Activated T-cell treated with anti-CD3 and anti-CD28 coated beads for 24 hours (primary cell): Measurements from ENCODE around the gene RTP5.

Experiments used
- DNase-seq: peaks from one replicate; pipeline ENCODE4 v3.0.0-alpha.2; 2020; ENCODE audit warnings: low read depth

RTP5 gene

GRCh38 chr2:241843321-241844065 lies 26.0 kb upstream of the RTP5 start:
- DNase-seq = no peak

DNA sequence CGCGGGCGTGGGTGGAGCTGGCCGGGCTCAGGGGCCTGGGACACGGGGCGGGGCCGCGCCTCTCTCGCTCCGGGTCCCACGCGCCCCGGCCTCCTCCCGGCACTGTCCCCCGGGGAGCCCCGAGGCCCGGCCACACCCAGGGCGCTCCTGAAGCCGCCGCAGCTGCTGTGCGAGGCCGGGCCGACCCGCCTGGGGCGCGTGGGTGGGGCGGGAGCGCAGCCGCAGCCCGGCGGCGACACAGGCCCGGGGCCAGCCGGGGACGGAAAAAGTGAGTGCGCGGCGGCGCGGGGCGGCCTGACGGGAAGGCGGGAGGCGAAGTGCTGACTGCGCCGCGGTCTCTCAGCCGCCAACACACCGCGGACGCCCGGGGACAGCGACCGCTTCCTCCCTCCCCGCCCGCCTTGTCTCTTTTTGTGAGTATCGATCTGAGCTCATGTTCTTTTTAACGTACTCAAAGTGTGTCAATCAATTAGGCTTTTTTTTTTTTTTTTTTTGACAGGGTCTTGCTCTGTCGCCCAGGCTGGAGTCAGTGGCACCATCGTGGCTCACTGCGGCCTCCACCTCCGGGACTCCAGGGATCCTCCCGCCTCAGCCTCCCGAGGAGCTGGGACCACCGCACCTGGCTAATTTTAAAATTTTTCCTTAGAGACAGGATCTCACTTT lies 25.3 kb upstream of the RTP5 start:
- peak; percentile 75 for DNase-seq

DNA sequence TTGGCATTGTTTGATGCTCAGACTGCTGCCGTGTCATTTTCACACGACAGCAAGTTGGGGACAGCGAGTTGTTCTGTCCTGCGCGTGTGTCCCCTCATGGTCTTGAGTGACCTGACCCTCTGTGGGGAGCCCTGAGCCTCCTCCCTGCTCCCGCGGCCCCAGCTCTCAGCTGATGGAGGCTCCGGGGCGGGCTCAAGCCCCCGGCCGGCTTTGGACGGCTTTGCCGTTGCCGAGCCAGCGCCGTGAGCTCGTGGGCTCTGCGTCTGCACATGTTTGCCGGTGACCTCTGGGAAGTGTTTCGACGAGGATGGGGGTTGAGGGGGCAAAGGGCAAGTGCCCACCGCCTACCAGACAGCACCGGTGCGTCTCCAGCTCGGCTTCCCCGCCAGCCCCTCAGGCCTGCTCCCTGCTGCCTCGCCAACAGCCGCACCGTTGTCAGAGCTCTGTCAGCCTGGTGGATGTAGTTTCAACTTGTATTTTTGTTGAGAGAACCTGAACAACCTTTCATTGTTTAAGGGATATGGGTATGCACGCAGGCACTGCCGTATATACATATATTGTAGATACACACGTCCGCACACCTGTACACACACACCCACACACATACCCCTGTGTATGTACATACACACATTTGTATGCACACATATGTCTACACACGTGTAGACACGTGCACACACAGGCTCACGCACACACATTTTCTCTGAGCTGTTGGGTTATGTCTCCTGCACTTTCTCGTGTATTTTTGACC lies 24.5 kb upstream of the RTP5 start:
- DNase-seq = no peak

DNA sequence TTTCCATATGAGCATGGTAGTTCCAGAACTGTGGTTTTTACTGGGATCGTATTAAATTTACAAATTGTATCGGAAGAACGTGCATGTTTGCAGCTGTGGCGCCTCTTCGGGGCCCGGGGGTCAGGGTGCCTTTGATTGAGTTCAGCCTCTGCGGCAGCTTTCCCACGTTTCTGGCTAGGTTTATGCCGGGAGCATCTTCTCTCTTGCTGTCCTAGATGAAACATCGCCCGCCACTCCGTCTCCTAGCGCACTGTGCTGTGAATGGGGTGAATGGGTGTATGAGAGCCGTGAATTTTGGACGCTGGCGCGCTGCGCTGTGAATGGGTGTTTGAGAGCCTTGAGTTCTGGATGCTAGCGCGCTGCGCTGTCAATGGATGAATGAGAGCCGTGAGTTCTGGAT lies 23.1 kb upstream of the RTP5 start:
- no peak for DNase-seq

DNA sequence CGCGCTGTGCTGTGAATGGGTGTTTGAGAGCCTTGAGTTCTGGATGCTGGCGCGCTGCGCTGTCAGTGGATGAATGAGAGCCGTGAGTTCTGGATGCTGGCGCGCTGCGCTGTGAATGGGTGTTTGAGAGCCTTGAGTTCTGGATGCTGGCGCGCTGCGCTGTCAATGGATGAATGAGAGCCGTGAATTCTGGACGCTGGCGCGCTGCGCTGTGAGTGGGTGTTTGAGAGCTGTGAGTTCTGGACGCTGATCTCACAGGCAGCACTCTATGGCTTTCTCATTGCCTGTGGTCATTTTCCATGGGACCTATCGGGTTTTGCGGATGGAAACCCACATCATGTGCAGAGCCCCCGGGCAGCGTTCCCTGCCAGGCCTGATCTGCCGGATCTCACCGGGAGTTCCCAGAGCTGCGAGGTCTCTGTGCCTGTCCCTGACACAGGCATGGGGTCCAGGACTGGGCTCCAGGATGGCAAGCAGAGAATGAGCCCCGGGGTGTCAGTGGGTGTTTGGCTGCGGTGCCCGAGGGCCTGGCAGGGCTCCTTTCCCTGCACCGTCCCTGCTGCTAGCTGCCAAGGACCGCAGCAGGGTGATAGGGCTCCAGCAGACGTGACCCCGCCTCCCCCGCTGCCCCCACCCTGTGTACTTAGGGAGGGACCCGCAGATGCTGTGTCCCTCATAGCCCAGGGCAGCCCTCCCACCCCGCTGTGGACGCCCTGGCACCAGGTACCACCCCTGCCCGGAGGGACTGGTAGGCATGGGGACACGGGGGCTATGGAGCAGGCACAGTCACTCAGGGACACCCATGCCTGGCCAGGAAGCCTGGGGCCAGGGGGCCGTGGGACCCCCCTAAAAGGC lies 20.5 kb upstream of the RTP5 start:
- no peak for DNase-seq

DNA sequence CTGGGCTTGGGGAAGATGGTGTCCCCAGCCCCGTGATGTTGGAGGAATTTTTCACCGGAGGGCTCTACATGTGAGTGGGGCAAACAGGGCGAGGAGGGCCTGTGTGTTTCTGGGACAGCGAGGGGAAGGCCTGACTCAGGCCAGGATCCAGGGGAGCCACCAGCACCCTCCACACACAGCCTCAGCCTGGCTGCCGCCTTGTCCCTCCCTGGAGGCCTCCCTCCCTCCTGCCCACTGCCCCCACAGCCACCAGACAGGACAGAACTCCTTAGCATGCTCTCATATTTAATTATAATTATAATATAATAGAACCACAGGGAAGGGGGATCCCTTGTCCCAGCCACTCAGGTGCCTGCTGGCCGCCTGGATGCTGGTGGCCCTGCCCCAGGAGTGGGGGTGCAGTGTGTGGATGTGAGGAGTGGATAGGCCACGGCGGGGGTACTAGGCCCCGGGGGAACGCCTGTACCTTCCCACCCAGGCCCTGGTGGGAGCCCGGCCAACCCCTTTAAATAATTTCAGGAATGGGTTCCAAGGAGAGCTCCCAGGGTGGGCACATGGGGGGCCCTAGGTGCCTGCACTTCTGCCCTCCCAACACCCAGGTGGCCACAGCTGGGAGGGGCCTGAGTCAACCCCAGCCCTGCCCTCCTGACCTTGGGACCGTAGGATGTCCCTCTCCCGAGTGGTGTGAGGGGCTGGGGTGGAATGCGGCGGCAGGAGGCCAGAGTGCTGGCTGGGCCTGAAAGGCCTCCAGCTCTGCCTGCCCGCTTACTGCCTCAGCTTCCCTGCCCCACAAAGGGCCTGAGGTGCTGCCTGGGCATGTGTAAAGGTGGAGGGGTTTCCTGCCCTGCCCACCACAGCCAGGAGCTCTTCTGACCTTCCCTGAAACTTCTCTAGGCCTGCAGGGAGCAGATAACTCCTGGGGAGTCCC lies 19.6 kb upstream of the RTP5 start:
- DNase-seq = no peak

DNA sequence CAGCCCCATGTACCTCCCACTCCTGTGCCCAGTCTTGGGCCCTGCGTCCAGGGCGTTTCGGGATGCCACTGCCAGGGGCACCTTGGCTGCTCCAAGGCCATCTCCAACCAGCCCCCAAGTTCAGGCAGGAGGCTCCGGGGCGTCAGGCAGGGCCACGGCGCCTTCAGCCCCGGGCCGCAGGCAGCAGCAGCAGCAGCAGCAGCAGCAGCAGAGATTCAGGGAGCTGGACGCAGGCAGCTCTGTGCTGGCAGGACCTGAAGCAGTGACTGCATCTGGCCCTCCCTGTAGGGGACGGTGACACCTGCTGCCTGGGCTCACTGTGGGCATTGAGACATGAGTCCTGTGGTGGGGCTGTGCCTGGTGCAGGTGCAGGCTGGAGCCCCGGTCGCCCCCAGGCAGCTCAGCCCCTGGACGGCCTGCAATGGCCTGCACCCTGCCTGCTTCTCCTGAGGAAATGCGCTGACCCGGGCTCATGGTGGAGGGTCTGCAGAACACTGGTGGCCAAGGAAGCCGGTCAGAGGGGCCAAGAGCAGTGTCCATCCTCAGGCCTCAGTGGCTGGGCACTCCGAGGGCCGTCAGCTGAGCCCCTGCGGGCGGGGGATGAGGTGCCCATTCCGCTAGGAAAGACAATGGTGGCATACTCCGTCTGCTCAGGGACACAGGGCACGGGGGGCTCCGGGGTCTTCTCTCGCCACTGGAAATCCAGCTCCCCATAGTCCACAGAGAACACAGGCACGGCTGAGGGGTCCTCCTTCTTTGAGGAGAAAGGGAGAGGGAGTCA lies 18.8 kb upstream of the RTP5 start:
- DNase-seq = no peak

DNA sequence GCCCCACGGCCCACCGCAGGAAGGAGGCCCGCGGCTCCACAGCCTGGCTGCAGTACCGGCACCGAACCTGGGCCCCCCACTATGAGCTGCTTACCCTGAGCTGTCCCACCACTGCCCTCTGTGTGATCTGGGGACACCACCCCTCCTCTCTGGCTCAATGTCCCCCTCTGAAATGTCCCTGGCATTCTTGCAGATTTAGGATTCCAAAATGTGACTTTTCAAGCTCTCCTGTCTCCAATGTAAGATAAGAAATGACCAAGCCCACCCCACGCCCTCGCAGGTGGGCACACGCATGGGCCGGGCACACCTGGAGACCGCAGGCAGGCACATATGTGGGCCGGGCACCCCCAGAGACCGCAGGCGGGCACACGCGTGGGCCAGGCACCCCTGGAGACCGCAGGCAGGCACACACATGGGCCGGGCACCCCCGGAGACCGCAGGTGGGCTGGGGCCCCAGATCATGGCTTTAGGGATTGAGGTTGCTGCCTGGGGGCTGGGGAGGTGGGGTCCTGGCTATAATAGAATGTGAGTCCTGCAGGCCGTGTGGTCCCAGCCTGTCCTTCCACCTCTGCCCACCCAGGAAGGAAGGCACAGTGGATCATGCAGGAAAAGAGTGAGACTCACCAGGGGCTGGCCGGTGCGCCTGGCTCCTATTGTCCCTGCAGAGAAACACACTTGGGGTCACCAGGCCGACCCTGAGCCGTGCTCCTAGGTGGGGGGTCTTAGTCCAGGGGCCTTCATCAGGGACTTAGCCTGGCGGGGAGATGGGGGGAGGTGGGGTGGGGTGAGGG lies 18.0 kb upstream of the RTP5 start:
- no peak for DNase-seq

DNA sequence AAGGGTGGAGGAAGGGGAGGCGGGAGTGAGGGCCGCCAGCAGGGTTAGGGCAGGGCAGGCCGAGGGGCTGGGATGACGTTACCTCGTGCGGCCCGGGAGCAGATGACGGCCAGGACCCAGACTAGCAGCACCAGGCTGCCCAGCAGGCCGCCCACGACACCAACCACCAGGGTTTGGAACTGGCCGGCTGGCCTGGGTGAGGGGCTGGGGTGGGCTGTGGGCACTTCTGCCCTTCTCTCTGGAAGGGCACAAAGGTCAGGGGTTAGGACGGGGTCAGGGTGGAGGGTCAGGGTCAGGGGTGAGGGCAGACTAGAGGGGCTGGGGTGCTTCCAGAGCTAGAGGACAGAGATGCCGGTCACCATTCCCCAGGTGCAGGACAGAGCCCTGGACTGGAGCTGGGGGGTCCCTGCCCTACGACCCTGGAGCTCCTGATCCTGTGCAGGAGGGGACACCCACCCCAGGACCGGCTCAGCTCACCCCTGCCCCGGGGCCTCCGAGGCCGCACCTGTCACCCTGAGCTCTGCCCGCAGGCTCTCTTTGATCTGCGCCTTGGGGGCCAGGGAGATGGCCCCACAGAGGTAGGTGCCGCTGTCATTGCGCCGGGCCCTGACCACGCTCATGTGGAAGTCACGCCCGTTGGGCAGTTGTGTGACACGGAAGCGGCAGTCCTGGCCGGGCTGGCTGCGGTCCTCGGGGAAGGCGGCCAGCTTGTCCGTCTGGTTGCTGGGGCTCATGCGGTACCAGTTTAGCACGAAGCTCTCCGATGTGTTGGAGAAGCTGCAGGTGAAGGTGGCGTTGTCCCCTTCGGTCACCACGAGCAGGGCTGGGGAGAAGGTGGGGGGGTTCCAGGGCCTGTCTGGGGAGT lies 17.2 kb upstream of the RTP5 start:
- DNase-seq = no peak

DNA sequence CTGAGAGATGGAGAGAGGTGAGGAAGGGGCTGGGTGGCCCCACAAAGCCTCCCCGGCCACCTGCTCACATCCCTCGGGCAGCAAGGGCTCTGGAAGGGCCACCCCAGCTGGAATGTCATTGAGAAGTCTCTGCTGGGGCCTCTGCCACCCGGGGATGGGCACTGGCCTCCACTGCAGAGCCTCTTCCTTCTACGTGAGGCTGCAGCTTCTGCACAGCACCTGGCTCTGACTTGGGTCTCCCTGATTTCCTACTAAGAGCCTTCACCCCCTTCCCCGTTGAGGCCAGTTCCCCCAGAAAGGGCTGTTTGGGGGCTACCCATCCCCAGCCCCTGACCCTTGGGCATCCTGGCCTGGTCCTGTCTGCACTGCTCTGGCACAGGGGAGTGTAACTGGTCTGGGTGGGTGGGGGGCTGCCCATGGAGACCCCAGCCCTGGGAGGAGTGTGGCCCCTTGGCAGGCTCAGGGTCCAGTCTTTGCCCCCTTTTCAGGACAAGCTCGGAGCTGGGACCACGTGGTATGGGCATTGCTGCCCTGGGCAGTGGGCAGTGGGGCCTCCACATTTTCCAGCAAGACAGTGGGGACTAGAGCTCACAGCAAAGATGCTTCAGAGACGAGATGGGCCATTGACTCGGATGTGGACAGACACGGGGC lies 16.4 kb upstream of the RTP5 start:
- DNase-seq = no peak

DNA sequence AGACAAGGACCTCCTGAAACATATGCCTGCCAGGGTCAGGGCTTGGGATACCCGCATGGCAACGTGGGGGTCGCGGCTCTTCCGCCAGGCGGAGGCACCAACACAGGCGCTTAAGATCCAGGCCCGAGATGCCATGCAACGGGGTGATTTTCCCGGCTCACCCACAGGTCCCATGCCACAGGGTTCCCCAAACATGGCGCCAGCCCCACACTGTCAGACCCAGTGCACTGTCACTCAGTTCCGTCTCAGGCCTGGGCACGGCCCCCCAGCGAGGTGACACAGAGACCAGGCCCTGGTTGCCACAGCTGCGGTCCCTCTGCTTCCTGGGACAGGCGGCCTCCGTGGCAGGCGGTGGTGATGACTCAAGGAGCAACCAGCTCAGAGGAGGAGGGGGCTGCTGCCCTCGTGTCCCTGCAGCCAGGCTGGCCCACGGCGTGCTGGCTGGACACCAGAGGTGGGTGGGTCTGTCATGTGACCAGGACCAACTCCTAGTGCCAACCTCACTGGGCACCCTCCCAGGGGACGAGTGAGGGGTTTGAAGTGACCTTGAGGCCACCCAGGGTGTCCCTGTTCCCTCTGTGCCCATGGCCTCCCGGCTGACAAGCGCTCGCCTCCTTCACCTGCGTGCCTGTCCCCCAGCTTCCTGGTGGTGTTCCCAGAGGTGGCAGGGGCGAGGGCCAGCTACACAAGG lies 15.7 kb upstream of the RTP5 start:
- DNase-seq = no peak

DNA sequence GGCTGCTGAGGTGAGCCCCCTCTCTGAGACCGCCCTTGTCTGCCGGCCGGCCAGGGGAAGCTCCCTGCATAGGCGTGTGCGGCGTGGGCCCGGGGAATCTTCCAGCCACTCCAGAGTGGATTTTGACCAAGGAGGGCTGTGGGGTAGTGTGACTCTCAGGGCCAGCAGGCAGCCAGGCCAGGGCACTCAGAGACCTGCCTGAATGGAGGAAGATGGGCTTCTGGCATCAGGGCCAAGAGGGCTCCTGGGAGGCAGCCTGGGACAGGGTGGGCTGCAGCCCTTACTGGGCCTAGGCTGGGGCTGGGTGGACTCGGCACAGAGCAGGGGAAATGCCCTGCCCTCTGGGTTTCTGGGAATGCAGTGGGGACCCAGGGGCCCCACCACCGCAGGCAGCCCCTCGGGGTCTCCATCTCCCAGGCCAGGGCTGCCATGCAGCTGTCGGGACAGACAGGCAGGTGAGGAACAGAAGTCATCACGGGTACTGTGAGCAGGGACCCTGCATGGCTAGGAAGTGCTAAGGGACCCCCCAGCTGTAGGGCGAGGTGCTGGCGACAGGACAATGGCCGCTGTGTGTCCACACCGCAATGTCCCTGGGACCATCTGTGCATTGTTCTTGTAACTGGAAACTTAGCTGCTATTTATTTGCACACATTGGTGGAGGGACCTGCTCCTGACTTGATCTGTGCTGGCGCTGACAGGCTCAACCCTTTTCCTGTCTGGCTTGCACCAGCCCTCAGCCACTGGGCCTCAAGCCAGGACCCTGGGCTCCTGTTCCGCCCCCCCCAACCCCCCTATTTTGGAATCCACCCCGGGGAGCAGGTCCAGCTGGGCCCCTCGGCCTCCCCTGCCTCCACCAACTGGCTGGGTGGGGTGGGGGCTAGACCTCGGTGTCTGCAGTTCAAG lies 14.9 kb upstream of the RTP5 start:
- DNase-seq = no peak

DNA sequence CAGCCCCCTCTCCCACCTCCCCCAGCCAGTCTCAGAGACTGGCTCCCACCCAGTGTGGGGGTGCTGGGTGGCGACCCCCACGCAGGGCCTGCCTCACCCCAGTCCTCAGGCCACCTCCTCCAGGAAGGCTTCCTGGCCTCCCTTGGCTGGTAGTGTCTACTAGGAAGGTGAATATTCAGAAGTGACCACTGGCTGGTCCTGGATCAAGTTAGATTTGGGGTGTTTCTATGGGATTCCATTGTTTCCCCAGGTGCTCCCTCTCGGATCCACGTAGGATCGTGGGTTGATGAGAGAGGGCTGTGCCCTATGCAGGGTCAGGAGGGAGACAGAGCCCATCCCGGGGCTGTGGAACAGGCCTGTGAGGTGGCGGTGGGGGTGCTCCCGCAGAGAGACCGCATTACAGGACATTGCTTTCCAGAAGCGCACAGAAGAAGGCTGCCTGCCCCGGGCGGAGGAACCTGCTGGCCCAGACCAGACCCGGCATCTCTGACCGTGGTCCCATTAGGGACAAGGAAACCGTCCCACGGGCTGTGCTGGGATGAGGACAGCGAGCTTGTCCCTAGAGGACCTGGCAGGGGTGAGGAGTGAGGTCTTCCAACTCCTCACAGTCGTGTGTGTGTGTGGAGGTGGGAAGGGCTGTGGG lies 14.2 kb upstream of the RTP5 start:
- no peak for DNase-seq

GRCh38 chr2:241855888-241856422 lies 13.6 kb upstream of the RTP5 start:
- no peak for DNase-seq

DNA sequence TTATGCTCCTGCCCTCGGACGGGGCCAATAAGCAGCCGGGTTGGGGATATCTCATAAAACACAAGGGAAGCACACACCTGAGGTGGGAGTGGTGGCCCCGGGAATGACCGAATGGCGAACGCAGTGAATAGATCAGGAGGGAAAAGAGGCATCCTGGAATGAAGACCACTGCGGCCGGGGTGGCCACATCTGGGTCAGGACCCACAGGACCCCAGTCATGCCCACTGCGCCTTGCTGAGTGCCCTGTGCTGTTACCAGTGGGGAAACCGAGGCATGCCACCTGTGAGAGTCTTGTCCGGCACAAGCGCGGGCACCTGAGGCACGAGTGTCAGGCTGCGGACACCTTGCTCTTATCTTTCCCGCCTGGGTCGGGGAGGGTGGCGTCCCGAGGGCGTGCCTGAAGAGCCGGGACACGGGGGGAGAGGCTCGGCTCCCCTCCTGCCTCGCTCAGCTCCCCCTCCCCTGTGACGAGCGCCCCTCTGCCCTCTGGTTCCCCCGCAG lies 12.4 kb upstream of the RTP5 start:
- DNase-seq = no peak
